Chondrocyte (in vitro differentiated cells): ENCODE results near the gene AMPH. TPM values are rescaled to one million over a fixed set of nuclear protein-coding genes. Genes with fewer than 3 reads are reported as not detected.

Experiments
- DNase-seq: peaks from one replicate; pipeline ENCODE4 v3.0.0; 2021; ENCODE audit warnings: mixed read lengths, low spot score
- H3K27ac Mint-ChIP-seq: one replicate; pipeline ENCODE4 v1.8.0; 2021; ENCODE audit warnings: mild to moderate bottlenecking, moderate library complexity, mixed read lengths; ENCODE audit not compliant: unreplicated experiment
- H3K27me3 Mint-ChIP-seq: 2 replicates; pipeline ENCODE4 v1.8.0; 2021; ENCODE audit warnings: low read depth, mixed read lengths
- H3K36me3 Mint-ChIP-seq: 2 replicates; pipeline ENCODE4 v1.8.0; 2021; ENCODE audit warnings: low read depth, mixed read lengths
- H3K4me1 Mint-ChIP-seq: 2 replicates; pipeline ENCODE4 v1.8.0; 2021; ENCODE audit warnings: low read depth, mild to moderate bottlenecking, mixed read lengths
- H3K4me3 Mint-ChIP-seq: one replicate; pipeline ENCODE4 v1.8.0; 2021; ENCODE audit warnings: mild to moderate bottlenecking, moderate library complexity, mixed read lengths; ENCODE audit not compliant: unreplicated experiment
- H3K9me3 Mint-ChIP-seq: 2 replicates; pipeline ENCODE4 v1.8.0; 2021; ENCODE audit warnings: low read depth, mixed read lengths
- total RNA-seq: library from RNA; stranded (reverse); gene quantifications from 3 replicates; pipeline ENCODE4 v1.2.1, GENCODE V29; 2021
- TF ChIP-seq, protein P1 (sequence below): fragments of 200-600 bp; sonication (generic); IDR thresholded peaks from 2 replicates; pipeline ENCODE4 v1.5.0; 2021; ENCODE audit warnings: antibody characterized with exemption, mild to moderate bottlenecking, moderate library complexity

The AMPH gene
- total RNA-seq, 1 donor from 2014 or later: 2.3 TPM

DNA sequence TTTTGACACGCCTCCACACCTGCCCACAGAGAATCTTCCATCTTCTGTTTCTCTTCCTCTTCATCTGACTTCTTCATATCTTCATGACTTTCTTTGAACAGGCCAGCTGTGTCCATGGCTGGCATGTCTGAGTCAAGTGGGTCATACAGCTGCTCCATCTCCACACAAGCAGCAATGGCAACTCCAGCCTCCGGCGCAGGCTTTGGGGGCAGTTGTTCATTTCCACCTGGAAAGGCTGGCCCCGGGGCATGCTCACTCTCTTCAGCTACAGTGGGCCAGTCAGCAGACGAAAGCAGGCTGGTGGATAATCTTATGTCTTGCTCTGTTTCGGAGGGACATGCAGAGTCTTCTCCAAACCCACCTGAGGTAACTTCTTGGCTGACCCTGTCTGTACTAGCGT lies 202.1 kb downstream of the AMPH start:
- DNase-seq: no peak
- H3K4me1 Mint-ChIP-seq: no peaks in the 10 kb centered on the region
- H3K27ac Mint-ChIP-seq: no peak overlapping the region
- H3K4me3 Mint-ChIP-seq: no peak overlapping the region
- TF ChIP-seq, protein P1, sequence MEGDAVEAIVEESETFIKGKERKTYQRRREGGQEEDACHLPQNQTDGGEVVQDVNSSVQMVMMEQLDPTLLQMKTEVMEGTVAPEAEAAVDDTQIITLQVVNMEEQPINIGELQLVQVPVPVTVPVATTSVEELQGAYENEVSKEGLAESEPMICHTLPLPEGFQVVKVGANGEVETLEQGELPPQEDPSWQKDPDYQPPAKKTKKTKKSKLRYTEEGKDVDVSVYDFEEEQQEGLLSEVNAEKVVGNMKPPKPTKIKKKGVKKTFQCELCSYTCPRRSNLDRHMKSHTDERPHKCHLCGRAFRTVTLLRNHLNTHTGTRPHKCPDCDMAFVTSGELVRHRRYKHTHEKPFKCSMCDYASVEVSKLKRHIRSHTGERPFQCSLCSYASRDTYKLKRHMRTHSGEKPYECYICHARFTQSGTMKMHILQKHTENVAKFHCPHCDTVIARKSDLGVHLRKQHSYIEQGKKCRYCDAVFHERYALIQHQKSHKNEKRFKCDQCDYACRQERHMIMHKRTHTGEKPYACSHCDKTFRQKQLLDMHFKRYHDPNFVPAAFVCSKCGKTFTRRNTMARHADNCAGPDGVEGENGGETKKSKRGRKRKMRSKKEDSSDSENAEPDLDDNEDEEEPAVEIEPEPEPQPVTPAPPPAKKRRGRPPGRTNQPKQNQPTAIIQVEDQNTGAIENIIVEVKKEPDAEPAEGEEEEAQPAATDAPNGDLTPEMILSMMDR: no peak
- no peaks in the 10 kb centered on the region for H3K9me3 Mint-ChIP-seq
- no peaks in the 10 kb centered on the region for H3K27me3 Mint-ChIP-seq
- H3K36me3 Mint-ChIP-seq: no peaks in the 10 kb centered on the region

DNA sequence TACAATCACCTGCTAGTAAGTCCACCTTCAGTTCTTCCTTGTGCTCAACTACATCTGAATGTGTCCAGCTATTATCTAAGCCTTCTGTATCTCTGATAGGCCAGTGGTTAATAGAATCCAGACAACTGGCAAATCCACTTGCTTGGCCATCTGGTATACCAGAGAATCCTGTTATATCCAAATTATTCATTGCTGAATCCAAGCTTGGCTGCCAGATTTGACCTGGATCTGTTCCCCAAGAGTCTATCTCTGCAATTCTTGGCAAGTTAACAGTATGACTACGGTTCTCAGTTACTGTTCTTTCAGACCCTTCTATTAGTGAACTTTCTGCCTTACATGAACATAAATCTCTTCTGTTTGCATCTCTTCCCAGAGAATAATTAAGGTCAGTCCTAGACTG lies 203.1 kb downstream of the AMPH start:
- TF ChIP-seq, protein P1: no peak
- Mint-ChIP-seq H3K4me3 (no peak overlapping the region), H3K36me3 (no peaks in the 10 kb centered on the region), H3K27ac (no peak overlapping the region), H3K4me1 (no peaks in the 10 kb centered on the region), H3K9me3 (no peaks in the 10 kb centered on the region), H3K27me3 (no peaks in the 10 kb centered on the region)
- no peak for DNase-seq

DNA sequence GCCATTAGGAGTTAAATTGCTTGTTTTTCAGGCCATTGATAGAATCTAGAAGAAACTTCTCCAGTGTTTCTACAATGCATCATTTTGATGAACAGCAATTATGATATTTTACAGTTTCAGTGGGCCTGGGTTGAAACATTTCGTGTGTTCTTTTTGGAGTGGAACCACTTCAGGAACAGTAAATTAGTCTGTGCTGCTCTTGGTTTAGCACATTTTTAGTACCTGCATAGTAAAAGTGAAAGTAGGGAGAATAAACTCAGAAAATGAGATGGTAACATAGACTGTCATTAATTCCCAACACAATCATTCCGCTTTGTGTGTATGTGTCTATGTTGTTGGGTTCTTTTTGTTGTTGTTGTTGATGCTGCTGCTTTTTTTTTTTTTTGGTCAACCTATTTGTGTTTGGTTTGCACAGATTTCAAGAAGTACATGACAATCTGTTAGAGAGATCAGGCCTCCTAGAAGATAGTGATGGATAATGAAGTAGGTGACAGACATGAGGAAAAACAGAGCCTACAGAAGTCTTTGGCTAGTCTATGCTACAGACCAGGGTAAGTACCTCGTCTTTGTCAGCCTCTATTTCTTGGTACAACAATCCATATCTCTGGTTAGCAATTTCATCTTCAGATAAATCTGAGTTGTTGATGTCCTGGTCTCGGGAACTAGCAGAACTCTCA lies 203.8 kb downstream of the AMPH start:
- Mint-ChIP-seq H3K27ac (no peak overlapping the region), H3K4me1 (no peaks in the 10 kb centered on the region), H3K36me3 (no peaks in the 10 kb centered on the region), H3K4me3 (no peak overlapping the region), H3K27me3 (no peaks in the 10 kb centered on the region), H3K9me3 (no peaks in the 10 kb centered on the region)
- no peak for DNase-seq
- TF ChIP-seq, protein P1: no peak

DNA sequence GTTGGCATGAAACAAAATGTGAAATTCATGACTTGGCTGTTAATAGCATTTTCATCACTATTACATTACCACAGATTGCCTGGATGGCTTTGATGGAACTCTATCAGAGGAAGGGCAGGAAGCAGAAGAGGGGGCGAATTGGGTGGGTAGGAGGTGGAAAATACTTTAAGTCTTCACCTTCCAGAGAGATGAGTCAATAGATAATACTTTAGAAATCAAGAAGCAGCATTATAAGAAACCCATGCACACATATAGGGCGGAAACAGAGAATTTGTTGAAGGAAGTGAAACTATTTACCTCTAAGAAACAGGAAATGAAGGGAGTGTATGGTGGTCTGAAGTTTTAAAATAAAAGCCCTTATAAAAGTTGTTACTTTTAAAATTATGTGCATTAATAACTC lies 205.7 kb downstream of the AMPH start:
- Mint-ChIP-seq H3K36me3 (no peaks in the 10 kb centered on the region), H3K4me3 (no peak overlapping the region), H3K4me1 (no peaks in the 10 kb centered on the region), H3K27ac (no peak overlapping the region), H3K27me3 (no peaks in the 10 kb centered on the region), H3K9me3 (no peaks in the 10 kb centered on the region)
- TF ChIP-seq, protein P1: no peak
- DNase-seq: no peak

DNA sequence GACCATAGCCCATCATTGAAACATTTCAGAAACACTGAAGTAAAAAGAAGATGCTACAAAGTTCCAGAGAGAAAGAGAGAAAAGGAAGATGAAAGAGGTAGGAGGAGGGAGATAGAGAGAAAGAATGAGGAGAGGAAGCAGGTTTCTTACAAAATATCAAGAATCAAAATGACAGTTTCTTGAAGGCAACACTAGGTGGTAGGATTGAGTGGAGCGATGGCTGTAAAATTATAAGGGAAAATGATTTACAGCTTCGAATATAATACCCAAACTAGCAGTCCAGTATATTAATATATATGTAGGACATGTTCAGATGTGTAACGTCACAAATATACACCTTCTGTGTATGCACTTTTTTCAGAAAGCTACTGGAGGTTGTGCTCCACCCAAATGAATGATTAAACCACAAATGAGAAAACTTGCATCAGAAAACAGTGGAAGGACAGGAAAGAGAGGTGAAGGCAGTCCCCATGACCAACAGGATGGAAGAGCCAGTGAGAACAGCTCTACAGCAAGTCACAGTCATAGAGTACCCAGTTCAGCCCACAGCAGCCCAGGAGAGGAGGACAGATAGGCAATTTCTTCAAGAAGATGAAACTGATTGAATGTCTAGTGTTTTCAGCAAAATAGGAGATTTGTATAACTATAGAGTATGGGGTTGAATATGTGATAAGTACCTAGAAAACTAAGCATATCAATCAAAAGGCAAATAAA lies 206.3 kb downstream of the AMPH start:
- H3K4me3 Mint-ChIP-seq: no peak overlapping the region
- no peak for DNase-seq
- no peaks in the 10 kb centered on the region for H3K27me3 Mint-ChIP-seq
- H3K36me3 Mint-ChIP-seq: no peaks in the 10 kb centered on the region
- TF ChIP-seq, protein P1: peak; percentile 60
- H3K4me1 Mint-ChIP-seq: no peaks in the 10 kb centered on the region
- H3K27ac Mint-ChIP-seq: peak overlapping the region; percentile 3
- H3K9me3 Mint-ChIP-seq: no peaks in the 10 kb centered on the region
